ENCODE data around the gene STK4. TPM values are rescaled to one million over a fixed set of nuclear protein-coding genes. Genes with fewer than 3 reads are reported as not detected.

STK4 gene
- total RNA-seq, 1 experiment from 2014 or later = 41.2 TPM

DNA sequence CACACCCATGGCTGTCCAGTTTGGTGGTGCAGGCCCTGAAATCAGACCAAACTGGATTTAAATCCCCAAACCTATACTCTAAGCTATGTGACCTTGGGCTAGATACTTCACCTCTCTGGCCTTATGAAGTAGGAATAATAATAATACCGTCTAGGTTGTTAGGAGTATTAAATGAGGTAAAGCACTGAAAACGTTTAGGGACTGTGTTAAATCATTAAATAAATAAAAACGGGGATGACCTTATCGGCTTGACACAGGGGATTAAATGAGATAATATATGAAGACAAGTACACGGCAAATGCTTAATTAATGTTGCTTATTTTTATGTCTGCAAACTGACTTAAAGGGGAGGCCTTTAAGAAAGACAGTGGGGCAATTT lies 672 bp upstream of the STK4 start (continued):
- TF ChIP-seq, protein P1, sequence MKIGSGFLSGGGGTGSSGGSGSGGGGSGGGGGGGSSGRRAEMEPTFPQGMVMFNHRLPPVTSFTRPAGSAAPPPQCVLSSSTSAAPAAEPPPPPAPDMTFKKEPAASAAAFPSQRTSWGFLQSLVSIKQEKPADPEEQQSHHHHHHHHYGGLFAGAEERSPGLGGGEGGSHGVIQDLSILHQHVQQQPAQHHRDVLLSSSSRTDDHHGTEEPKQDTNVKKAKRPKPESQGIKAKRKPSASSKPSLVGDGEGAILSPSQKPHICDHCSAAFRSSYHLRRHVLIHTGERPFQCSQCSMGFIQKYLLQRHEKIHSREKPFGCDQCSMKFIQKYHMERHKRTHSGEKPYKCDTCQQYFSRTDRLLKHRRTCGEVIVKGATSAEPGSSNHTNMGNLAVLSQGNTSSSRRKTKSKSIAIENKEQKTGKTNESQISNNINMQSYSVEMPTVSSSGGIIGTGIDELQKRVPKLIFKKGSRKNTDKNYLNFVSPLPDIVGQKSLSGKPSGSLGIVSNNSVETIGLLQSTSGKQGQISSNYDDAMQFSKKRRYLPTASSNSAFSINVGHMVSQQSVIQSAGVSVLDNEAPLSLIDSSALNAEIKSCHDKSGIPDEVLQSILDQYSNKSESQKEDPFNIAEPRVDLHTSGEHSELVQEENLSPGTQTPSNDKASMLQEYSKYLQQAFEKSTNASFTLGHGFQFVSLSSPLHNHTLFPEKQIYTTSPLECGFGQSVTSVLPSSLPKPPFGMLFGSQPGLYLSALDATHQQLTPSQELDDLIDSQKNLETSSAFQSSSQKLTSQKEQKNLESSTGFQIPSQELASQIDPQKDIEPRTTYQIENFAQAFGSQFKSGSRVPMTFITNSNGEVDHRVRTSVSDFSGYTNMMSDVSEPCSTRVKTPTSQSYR (CRISPR knock-in tag; IDR thresholded peaks at IDR 0.05) = no peak
- TF ChIP-seq ZNF317 (CRISPR knock-in tag; IDR thresholded peaks at IDR 0.05; ENCODE audit: borderline replicate concordance, low read depth) (no peak), GABPB1 (CRISPR knock-in tag; IDR thresholded peaks at IDR 0.05) (no peak), RELA (CRISPR knock-in tag; IDR thresholded peaks at IDR 0.05; ENCODE audit: borderline replicate concordance) (no peak), FOXK1 (CRISPR knock-in tag; IDR thresholded peaks at IDR 0.05) (no peak), JAZF1 (CRISPR knock-in tag; IDR thresholded peaks at IDR 0.05) (no peak), ATF6 (CRISPR knock-in tag; IDR thresholded peaks at IDR 0.05) (no peak), USF2 (CRISPR knock-in tag; IDR thresholded peaks at IDR 0.05) (no peak), PRRX2 (CRISPR knock-in tag; IDR thresholded peaks at IDR 0.05) (no peak), ATF2 (CRISPR knock-in tag; IDR thresholded peaks at IDR 0.05; ENCODE audit: borderline replicate concordance, low read depth) (no peak)
- TF ChIP-seq, protein P2, sequence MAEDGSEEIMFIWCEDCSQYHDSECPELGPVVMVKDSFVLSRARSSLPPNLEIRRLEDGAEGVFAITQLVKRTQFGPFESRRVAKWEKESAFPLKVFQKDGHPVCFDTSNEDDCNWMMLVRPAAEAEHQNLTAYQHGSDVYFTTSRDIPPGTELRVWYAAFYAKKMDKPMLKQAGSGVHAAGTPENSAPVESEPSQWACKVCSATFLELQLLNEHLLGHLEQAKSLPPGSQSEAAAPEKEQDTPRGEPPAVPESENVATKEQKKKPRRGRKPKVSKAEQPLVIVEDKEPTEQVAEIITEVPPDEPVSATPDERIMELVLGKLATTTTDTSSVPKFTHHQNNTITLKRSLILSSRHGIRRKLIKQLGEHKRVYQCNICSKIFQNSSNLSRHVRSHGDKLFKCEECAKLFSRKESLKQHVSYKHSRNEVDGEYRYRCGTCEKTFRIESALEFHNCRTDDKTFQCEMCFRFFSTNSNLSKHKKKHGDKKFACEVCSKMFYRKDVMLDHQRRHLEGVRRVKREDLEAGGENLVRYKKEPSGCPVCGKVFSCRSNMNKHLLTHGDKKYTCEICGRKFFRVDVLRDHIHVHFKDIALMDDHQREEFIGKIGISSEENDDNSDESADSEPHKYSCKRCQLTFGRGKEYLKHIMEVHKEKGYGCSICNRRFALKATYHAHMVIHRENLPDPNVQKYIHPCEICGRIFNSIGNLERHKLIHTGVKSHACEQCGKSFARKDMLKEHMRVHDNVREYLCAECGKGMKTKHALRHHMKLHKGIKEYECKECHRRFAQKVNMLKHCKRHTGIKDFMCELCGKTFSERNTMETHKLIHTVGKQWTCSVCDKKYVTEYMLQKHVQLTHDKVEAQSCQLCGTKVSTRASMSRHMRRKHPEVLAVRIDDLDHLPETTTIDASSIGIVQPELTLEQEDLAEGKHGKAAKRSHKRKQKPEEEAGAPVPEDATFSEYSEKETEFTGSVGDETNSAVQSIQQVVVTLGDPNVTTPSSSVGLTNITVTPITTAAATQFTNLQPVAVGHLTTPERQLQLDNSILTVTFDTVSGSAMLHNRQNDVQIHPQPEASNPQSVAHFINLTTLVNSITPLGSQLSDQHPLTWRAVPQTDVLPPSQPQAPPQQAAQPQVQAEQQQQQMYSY (CRISPR knock-in tag; IDR thresholded peaks at IDR 0.05) = no peak
- TF ChIP-seq, protein P3, sequence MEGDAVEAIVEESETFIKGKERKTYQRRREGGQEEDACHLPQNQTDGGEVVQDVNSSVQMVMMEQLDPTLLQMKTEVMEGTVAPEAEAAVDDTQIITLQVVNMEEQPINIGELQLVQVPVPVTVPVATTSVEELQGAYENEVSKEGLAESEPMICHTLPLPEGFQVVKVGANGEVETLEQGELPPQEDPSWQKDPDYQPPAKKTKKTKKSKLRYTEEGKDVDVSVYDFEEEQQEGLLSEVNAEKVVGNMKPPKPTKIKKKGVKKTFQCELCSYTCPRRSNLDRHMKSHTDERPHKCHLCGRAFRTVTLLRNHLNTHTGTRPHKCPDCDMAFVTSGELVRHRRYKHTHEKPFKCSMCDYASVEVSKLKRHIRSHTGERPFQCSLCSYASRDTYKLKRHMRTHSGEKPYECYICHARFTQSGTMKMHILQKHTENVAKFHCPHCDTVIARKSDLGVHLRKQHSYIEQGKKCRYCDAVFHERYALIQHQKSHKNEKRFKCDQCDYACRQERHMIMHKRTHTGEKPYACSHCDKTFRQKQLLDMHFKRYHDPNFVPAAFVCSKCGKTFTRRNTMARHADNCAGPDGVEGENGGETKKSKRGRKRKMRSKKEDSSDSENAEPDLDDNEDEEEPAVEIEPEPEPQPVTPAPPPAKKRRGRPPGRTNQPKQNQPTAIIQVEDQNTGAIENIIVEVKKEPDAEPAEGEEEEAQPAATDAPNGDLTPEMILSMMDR (IDR thresholded peaks at IDR 0.05) = no peak

- no peaks in the 10 kb centered on the region for H3K36me3 Mint-ChIP-seq
- DNase-seq (ENCODE audit: low spot score) = no peak
- H3K9me3 Mint-ChIP-seq = no peaks in the 10 kb centered on the region
- CTCF ChIA-PET = interaction anchor here (1.2 kb wide), 2 partner anchors 56 to 57 kb away, joined by 3 read pairs; no protein-coding TSS in a partner anchor
- H3K27me3 Mint-ChIP-seq (ENCODE audit: low read depth) = peaks cover 21% of the 10 kb centered on the region
- peak overlapping the region; percentile 80; the same call in 1 of the 2 replicates for H3K27ac Mint-ChIP-seq
- peak overlapping the region; percentile 100 for H3K4me3 Mint-ChIP-seq
- H3K4me1 Mint-ChIP-seq = peaks cover 40% of the 10 kb centered on the region
- no peak for ATAC-seq
- TF ChIP-seq E2F5 (CRISPR knock-in tag; IDR thresholded peaks at IDR 0.05) (no peak), MAX (CRISPR knock-in tag; IDR thresholded peaks at IDR 0.05) (no peak), KAT7 (CRISPR knock-in tag; IDR thresholded peaks at IDR 0.05; ENCODE audit: borderline replicate concordance) (no peak), NFATC4 (CRISPR knock-in tag; IDR thresholded peaks at IDR 0.05) (no peak), SMAD4 (CRISPR knock-in tag; IDR thresholded peaks at IDR 0.05) (no peak)
- POLR2A ChIA-PET = no interaction called here
Measured at GRCh38 chr20:44967207-44967807, 995 bp downstream of the STK4 start.
